NCI-H526 treated with DMSO at 0.1 percent for 48 hours (cell line): ENCODE data around the gene CNST.
"Not testable (repeated sequence)": the region's sequence is repeated elsewhere in the genome, so short reads cannot be mapped to it uniquely, and the experiment has no call there.

ENCODE experiments used
- DNase-seq: peaks from one replicate; lab custom pipeline; 2025; lab: John Stamatoyannopoulos, UW

CNST gene

DNA sequence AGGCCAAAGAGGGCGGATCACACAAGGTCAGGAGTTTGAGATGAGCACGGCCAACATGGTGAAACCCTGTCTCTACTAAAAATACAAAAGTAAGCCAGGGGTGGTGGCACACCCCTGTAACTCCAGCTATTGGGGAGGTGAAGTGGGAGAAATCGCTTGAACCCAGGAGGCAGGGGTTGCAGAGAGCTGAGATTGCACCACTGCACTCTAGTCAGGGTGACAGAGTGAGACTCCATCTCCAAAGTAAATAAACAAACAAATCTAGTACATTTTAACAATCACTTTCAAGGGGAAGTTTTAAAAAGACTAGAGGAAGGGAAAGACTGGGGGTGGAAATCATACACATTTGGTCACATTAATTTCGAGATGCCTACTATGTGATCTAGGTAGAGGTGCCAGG lies 6.9 kb upstream of the CNST start:
- DNase-seq: no peak

- not testable (repeated sequence) for DNase-seq
These were observed 5.4 kb upstream of the CNST start for GRCh38 chr1:246560833-246561232.

DNA sequence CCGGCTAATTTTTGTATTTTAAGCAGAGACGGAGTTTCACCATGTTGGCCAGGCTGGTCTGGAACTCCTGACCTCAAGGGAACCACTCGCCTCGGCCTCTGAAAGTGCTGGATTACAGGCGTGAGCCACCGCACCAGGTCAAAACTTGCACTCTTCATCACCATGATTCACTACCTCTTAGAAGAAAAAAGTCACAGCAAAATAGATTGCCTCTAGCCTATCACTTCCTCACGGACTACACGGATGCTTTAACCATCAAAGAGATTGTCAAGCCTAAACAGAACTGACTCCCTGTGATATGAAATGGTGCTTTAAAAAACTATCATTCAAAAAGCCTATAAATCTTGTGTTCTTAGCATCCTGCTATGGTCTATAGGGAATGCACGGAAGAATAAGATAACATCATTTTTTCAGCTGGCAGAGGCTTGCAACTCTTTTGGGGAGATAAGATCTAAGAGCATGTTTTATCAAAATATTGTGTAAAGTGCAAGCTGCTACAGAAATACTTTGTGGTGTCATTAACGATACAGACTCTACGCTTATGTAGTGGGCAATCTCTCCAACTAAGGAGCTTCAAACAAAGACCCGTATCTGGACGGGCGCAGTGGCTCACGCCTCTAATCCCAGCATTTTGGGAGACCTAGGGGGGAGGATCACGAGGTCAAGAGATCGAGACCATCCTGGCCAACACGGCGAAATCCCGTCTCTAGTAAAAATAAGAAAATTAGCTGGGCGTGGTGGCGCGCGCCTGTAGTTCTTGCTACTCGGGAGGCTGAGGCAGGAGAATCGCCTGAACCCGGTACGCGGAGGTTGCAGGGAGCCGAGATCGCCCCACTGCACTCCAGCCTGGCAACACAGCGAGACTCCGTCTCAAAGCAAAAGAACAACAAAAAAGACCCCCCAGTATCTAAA lies 1.2 kb upstream of the CNST start:
- DNase-seq: no peak

DNA sequence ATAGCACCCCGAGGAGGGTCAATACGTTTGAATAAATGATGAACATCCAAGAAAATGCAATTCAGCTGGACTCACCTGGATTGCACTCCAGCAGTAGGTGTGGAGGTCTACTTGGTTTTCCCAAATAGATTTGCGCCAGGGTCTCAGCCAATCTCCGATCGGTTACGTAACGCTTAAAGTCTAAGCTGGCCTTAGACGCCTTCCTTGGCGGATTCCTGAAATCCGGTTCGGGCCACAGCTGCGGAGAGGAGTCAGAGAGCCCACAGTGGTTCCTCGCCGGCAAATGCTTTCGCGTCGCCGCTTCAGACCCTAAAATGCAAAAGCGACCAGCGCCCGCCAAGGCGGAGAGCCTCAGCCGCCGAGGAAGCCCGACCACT lies 517 bp upstream of the CNST start:
- no peak for DNase-seq

GRCh38 chr1:246566813-246567645 lies 773 bp downstream of the CNST start:
- DNase-seq: peak; percentile 12

DNA sequence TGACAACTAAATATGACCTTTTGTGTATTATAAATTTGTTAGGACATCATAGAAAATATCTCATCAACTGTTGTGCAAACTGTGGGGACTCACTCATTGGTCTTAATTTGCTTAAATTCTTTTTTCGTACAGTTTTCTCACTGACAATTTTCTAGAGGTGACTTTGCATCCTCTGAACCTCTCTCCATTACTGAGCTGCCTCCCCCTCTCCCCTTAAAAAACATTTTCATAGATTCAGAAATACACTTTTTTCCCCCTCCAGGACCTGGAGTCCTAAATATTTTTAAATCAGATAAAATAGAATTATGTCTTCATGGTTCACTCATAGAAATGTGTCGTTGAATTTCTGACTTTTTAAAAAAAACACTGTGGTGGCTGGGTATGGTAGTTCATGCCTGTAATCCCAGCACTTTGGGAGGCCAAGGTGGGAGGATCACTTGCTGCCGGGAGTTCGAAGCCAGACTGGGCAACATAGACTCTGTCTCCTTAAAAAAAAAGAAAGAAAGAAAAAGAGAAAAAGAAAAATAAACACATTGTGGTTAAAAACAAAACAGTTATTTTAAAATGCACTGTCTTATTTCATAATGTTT lies 1.5 kb downstream of the CNST start:
- DNase-seq: no peak

DNA sequence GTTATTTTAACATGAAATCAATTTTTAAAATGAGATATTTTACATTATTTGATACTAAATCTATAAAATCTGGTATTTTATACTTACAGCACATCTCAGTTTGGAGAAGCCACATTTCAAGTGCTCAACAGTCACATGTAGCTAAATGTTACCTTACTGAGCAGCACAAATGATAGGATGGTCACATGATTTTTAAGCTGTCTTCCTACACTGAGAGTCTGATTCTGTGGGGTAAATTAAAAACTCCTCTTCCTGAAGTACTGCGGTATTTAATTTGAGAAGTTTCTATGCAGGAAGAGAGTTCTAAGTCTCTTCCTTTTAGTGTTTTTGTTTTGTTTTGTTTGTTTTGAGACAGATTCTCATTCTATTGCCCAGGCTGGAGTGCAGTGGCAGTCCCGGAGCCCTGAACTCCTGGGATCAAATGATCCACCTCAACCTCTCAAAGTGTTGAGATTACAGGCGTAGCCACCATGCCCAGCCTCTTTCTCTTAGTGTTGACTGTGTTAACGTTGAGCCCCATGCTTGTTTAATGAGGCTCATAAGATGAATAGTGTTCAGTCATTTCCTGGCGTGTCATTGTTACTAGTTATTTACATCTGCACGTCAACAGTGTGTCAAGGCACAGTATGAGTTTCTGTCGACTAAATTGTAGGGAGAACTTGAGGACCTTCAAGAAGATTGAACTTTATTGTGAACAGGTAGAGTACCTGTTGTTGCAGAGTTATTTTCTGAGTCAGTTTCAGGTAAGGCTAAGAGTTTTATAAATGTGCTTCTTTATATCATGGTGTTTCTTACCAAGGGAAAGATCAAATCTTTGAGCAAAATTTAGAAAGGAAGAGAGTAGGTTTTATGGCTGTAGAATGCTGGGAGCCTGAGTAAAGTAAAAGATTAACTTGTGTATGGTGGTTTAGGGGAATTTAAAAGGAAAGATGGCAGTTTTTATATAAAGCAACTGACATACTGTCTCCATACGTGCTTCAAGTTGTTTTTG lies 3.3 kb downstream of the CNST start:
- no peak for DNase-seq

DNA sequence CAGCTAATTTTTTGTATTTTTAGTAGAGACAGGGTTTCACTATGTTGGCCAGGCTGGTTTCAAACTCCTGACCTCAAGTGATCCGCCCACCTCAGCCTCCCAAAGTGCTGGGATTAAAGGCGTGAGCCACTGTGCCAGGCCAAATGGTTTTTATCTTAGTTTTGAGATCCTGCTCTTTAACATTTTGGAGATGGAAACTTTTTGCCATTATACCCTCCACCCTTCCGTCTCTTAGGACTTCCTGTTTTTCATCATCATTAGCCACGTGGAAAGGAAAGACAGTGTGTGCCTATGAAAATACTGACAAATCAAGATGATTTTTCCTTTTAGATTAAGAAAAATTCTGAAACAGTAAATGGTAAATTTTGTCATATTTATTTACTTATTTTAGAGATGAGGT lies 5.1 kb downstream of the CNST start:
- DNase-seq: not testable (repeated sequence)

DNA sequence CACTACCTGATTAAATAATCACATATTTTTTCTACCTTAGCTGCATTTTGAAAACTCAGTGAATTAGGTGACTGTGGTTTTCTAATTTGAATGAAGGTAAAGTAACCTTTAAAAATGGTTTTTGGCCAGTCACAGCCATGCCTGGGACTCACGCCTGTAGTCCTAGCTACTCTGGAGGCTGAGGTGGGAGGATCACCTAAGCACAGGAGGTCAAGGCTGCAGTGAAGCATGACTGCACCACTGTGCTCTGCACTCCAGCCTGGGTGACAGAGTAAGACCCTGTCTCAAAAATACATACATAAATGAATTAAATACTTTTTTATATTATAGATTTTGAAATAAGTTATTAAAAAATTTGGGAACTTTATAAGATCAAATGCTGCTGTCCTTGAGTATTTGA lies 5.7 kb downstream of the CNST start:
- no peak for DNase-seq

DNA sequence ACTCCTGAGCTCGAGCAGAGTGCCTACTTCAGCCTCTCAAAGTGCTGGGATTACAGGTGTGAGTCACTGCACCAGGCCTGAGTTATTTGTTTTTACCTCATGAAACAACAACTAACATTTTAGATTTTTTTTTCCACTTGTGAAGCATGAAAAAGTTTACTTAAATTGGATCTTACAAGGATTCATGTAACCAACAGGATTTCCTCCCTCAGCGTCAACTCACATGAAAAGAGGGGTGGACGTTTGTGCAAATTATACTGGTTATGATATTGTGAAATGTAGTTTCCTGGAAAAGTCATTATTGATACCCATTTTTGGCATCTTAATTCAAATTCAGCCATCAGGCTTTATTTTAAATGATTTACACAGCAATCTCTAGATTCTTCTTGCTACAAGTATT lies 6.5 kb downstream of the CNST start:
- no peak for DNase-seq

GRCh38 chr1:246573491-246573890 lies 7.2 kb downstream of the CNST start:
- DNase-seq: no peak

DNA sequence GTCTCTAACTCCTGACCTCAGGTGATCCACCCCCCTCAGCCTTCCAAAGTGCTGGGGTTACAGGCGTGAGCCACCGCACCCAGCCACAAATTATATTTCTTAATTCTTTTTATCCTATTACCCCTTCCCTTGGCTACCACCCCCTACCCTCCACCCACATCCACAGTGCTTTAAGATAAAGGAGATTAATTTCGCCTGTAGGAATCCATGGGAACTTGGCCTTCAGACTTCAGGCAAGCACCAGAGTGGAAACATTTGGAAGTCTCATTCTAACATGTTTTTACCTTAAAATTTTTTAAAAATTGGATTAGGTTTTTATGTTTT lies 10.4 kb downstream of the CNST start:
- no peak for DNase-seq

GRCh38 chr1:246577082-246577719 lies 10.9 kb downstream of the CNST start:
- DNase-seq: no peak

- no peak for DNase-seq
These were observed 11.5 kb downstream of the CNST start for GRCh38 chr1:246577720-246578106.

GRCh38 chr1:246579818-246580217 lies 13.6 kb downstream of the CNST start:
- no peak for DNase-seq

DNA sequence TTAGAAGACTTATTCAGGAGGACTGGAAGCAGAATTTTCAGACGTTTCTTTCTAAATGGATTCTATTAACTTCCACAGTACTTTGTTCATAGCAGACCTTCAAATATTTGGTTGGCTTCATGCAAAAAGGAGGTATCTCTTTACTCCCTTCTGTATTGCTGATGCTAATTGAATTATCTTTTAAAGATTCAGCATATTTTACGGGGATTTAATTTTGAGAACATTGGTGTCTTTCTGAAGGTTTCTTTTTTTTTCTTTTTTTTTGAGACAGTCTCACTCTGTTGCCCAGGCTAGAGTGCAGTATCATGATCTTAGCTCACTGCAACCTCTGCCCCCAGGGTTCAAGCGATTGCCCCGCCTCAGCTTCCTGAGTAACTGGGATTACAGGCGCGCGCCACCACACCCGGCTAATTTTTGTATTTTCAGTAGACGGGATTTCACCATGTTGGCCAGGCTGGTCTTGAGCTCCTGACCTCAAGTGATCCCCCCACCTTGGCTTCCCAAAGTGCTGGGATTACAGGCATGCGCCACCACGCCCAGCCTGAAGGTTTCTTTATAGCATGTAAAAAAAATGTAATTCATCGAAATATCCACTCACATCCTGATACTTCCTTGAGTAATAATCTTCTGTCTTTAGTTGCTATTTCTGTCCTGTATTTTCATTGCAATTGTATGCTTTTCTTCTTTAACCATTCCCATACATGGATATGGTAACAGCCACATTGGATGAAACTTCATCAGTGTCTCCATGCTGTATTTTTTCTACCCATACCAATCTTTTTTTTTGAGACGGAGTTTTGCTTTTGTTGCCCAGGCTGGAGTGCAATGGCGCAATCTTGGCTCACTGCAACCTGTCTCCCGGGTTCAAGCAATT lies 14.5 kb downstream of the CNST start:
- DNase-seq: no peak

- no peak for DNase-seq
These were observed 16.2 kb downstream of the CNST start for GRCh38 chr1:246582301-246583055.

GRCh38 chr1:246583056-246583440 lies 16.8 kb downstream of the CNST start:
- no peak for DNase-seq

DNA sequence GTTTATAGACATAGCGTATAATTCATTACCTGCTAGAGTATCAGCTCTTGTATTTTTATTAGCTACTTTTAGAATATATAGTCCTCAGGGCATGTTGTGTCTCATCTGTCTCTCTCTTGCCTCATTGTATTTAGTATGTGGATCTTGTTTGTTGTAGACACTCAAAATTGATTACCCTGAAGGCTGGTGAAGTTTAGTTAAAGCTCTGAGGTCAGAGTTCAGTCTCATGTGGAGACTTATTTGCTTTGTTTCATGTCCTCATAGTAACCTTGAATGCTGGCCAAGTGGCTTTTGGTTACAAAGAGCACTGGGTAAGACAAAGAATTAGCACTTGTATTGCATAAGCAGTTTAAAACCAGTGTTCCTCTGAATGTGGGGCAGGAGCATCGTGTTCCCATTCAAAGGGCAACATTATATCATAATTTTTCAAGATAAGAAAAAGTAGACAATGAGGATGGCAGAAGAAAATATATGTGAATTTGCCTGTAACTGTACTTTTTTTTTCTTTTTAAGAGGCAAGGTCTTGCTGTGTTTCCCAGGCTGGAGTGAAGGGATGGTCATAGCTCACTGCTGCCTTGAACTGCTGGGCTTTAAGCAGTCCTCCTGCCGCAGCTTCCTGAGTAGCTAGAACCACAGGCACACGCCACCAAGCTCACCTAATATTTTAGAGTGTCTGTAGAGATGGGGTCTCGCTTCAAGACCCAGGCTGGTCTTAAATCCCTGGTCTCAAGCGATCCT lies 17.4 kb downstream of the CNST start:
- DNase-seq: no peak
